IPS DF 4.7 (cell line): Measurements from ENCODE around the gene RABL3.
"Not testable (repeated sequence)": the region's sequence is repeated elsewhere in the genome, so short reads cannot be mapped to it uniquely, and the experiment has no call there.

Experiments used
- DNase-seq: peaks from one replicate; pipeline ENCODE4 v3.0.0-alpha.2; 2013; ENCODE audit warnings: low spot score; ENCODE audit errors: extremely low read depth

The RABL3 gene

DNA sequence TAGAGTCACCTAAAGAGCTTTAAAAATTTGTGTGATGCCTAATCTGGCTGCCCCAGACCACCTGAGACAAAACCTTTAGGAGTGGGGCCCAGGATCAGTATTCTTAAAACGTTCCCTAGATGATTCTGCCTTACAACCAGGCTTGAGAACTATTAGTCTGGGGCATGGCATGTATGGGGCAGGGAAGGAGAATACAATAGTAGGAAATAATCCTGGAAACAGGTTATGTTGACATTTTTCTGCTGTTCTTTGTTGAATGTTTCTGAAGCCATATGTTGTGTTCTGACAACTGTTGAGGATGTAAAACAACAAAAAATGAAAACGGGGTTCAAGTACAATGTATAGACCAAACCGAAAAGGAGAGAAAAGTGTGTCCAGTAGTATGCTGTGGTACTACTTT, 3.1 kb upstream of the RABL3 start:
- DNase-seq: no peak

DNA sequence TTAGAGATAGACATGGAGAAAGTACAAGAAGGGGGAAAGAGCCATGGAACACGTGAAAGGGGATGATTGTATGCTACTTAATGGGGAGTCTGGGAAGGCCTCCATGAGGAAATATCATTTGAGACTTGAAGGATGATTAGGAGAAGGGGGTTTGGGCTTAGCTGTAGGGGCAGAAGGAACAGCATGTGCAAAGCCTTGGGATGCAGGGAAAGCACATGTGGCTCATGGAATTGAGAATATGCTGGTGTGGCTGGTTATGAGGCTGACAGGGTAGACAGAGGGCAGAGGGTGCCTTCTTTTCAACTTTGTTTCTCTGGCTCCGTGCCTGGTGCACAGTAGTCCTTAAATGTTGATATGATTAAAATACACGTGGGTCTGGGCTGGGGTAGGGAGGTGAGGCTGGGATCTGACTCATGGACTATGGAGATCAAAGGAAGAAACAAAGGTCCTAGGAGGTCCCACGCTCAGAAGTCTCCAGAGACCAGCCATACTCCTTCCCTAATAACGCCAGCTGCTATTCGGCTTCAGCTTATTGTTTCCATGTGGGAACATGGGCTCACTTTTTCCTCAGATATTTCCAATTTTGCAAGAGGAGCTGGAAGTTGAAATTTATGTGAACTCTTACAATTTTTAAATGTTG, 1.4 kb upstream of the RABL3 start:
- no peak for DNase-seq

DNA sequence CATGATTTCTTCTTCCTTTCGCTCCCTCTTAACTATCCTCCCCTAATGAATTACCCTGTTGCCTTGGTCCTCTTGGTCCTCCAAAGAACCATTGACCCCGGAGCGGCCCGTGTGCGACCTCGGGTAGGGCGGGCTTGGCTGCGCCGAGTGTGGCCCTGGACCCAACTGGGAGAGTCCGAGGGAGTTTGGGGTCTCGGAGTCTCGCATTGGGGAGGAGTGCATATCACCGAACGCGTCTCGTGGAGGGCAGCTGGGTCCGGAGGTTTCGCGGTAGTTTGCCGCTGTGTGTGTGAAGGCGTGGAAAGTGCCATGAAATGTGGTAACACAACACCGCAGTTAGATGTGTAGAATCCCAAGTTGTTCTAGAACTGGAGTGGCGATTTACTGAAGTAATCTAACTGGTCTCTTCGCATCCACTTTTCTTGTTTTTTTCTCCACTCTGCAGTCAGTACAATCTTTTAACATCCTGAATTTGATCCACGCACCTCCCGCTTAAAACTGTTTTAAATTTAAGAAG, 591 bp upstream of the RABL3 start:
- DNase-seq: no peak

DNA sequence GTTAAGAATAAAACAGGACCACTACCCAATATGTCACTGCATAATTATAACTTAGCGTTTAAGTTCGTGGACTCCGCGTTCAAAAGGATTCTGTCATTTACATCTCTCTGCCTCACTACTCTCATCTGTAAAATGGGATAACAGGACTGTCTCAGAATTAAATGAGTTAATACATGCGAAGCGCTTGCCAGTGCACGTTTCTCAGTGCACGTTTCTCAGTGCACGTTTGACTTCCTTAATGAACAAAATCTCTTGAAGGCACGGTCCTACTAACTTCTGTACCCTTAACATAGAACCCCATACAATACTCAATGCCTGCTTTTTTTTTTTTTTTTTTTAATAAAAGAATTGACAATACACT, 499 bp downstream of the RABL3 start:
- no peak for DNase-seq

DNA sequence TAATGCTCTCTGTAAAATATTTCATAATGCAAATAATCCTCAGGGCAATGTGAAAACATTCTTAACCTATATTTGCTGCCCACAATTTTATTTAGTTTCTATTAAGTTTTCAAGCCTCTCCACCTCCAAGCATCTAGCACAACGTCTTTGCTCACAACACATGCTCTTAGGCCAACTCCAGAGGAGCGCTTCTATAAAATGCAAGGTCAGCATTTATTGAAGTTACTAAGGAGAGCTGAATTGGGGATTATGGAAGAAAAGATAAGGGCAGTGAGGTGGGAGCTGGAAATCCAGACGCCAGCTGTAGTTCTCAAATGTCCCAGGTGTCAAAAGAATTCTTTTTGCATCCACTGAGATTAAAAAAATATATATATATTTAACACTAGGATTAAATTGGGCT, 996 bp downstream of the RABL3 start:
- no peak for DNase-seq

DNA sequence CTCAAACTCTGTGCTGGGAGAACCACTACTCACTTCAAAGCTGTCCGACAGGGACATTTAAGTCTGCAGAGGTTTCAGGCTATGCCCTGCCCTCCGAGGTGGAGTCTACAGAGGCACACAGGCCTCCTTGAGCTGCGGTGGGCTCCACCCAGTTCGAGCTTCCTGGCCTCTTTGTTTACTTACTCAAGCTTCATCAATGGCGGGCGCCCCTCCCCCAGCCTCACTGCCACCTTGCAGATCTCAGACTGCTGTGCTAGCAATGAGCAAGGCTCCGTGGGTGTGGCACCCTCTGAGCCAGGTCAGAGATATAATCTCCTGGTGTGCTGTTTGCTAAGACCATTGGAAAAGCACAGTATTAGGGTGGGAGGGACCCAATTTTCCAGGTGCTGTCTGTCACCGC, 4.3 kb downstream of the RABL3 start:
- DNase-seq: not testable (repeated sequence)

DNA sequence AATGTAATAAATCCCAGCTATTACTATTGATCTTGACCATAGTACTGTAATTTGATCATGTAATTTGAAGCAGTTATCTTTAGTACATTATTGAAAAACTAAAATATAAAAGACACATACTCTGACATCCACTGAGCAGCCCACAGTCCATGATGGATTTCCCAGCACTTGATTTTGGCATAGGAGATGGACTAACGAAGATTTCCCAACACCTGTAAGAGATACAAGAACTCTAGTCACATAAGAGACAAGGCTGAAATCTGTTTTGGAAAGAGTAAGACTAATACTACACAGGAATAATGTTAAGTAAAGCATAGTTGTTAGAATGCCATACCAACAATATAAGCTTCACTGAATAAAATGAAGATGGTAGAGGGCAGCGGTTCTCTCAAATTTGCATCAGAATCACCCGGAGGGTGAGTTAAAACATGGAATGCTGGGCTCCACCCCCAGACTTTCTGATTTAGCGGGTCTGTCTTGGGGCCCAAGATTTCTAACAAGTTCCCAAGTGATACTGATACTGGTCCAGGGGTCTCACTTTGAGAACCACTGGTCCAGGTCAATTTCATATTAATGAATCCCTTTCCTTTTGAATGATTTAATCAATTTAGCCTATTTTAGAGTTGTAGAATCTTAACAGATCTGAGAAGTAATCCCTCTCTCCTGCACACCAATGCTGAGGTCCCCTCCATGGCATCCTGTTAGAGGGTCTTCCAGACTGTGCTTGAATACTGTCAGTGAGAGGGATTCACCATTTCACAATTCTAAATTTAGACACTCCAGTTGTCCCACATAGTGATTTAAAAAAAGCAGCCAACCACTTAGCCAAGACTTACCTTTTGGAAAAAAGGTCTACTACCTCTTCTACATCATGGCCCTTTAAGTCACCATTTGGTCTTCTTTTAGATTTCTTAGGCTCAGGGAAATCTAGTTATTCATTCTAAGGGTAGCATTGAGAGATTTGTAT, 11.5 kb downstream of the RABL3 start:
- no peak for DNase-seq

DNA sequence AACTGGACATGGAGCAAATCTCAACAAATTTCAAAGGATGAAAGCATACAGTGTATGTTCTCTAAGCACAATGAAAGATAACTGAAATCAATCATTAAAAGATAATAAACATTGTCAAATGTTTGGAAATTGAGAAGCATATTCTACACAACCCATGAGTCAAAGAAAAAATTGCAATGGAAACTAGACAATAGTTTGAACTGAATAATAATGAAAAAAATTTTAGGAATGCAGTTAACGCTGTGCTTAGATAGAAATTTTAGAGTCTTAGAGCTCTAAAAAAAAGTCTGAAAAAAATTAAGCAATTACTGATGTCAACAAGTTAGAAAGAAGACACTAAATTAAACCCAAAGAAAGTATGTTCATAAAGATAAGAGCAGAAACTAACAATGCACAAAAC, 15.5 kb downstream of the RABL3 start:
- DNase-seq: no peak

DNA sequence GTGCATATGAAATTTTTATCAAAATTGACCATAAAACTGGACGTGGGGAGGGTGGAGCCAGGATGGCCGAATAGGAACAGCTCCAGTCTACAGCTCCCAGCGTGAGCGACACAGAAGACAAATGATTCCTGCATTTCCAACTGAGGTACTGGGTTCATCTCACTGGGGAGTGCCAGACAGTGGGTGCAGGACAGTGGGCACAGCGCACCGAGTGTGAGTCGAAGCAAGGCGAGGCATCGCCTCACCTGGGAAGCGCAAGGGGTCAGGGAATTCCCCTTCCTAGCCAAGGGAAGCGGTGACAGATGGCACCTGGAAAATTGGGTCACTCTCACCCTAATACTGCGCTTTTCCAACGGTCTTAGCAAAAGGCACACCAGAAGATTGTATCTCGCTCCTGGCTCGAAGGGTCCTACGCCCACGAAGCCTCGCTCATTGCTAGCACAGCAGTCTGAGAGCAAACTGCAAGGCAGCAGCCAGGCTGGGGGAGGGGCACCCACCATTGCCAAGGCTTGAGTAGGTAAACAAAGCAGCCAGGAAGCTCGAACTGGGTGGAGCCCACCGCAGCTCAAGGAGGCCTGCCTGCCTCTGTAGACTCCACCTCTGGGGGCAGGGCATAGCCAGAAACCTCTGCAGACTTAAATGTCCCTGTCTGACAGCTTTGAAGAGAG, 23.0 kb downstream of the RABL3 start:
- DNase-seq: not testable (repeated sequence)

DNA sequence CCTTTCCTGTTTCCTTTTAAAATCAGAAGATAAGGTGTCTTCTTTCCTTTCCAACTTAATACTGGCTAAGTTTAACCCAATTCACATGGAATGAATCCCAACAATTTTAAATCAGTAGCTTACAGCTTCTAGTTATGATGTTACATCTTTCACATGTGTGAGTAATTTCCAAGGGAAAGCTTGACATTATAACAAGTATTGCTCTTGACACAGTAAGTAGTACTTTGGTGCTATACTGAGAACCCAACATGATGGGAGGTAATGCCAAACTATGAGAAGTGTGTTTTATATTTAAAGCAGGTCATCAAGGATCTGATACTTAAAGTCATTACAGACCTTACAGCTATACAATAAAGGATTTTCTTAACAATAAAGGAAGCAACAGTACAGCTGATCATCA, 29.1 kb downstream of the RABL3 start:
- no peak for DNase-seq

DNA sequence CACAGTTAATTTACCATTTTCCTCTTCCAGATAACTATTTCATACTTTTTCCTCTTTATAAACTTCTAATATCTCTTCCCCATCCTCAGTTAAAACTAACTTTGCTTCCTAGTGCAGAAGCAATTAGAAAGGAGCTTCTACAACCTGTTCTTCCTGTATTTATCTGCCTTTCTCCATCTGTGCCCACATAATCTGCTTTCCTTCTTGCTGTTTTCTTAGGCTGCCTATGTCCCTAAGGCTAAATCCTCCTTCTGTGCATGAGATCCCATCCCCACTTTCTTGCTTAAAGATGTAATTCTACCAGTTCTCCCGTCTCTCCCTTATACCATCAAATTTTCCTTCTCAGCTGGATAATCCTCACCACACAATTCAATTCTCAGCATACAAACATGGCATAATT, 31.9 kb downstream of the RABL3 start:
- DNase-seq: no peak

DNA sequence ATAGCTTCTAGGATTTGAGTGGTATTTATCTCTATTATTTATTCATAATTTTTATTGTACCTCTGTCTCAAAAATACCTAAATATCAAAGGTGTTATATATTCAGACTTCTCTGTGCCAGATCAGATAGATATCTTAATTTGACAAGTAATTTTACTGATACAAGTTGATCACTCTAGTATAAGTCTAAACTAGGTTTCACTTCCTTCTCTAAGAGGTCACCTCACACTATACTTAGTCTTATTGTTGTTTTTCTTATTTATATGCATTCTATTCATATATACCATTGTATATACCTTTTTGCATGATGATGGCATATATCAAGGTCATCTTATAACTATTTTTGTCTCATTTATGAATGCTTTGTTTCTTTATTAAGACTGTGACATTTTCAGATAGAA, 33.9 kb downstream of the RABL3 start:
- DNase-seq: no peak

DNA sequence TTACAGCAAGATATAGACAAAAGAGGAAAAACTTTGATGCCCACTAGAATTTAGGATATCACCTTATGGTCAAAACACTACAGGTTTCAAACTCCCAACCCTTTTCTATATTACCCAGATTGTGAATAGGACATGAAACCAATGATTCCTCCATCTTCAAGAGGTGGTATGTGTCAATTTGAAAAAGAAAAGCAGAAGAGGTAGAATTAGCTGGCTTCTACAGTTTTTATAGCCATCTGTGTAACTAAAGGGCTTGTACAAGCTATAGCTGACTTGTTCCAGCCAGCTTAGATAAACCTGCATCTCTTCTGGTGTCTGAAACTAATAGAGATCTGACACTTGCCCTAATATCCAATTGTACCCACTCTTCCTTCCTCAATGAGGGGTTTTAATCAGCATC, 35.4 kb downstream of the RABL3 start:
- no peak for DNase-seq

DNA sequence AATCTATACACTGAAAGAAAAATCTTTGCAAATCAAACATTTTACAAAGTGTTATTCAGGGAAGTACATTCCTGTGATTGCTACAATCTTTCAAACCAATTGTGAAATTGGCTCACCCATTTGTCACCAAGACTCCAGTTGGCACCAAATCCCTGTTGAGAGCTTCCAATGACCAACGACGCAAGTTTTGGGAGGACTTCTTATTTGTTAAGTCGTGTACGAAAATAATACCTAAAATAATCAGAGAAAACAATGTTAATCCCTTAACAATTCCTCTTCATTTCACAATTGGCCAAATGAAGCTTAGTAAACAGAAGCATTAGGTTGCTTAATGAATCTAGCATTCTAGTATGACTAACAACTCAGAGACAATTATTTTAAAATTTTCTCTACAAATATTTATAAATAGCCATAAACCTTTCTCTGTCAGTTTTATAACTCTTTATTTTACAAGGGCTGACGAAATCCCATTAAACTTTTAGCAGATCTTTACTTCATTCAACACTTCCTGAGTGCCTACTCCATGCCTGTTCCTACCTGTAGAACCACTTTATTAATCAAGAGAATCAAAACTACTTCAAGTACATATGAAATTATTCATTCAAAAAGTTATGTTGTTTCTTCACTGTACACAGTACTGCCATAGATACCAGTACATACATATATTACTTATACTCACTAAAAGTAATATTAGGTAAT, 36.3 kb downstream of the RABL3 start:
- no peak for DNase-seq

DNA sequence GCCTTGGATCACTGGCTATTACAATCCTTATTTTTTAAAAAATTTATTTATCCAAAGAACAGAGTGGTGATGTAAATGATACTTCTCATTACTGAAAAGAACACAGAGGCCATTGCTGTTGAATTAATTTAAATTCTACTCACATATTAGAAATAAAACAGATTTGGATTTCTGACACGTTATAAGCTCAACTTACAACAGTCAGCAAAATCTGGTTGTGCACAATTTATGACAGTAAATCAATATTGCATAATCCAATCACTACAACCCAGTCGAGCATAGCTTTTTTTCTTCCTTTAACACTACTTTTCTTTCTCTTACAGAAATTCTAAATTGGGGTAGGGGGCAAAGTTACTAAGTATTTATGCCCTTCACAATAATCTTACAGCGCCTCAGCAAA, 43.0 kb downstream of the RABL3 start:
- DNase-seq: no peak

DNA sequence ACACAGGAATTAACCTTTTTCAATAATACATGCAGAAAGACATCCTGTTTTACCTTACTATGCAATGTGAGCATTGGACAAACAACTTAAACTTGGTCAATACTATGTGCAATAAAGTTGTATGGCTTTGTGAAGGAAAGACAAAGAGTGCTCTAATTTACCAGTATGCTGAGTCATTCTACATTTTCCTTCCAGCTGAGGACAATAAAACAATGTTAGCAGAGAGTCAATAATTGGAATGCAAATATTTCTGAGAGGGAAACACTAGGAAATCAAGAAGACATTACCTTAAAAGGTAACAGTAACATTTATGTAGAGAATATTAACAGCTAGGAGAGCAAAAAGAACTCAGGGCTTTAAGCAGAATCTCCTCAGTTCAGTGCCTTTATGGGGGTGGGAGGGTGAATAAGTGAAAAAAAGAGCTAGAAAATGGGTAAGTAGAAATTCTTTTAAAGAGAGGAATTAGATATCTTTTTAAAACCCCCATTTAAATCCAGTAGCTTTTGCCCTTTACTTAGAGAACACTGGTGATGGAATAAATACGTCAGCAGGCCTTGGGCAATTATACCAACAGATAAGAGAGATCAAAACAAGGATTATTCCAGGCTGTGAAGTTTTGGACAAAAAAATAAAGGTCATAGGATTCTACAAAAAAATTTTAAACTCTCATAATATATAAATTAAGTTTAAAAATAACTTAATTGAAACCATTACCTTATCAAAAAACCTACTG, 48.7 kb downstream of the RABL3 start:
- no peak for DNase-seq

DNA sequence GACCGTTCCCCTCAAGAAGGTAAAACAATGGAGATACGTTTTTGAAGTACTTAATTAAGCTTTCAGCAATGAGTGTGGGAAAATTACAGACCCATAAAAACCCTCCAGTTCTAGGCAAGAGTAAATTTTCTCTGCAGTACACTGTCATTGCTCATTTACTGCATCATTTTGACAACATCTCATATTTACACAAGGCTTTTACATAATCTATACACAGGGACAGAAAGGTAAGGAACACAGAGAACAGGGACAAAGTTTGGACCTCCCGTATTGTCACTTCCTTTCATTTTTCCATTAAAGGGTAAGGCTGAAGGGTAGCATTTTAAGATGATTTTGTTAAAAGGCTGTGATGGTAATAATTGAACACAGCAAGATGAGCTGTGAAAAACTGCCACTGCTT, 52.9 kb downstream of the RABL3 start:
- no peak for DNase-seq

DNA sequence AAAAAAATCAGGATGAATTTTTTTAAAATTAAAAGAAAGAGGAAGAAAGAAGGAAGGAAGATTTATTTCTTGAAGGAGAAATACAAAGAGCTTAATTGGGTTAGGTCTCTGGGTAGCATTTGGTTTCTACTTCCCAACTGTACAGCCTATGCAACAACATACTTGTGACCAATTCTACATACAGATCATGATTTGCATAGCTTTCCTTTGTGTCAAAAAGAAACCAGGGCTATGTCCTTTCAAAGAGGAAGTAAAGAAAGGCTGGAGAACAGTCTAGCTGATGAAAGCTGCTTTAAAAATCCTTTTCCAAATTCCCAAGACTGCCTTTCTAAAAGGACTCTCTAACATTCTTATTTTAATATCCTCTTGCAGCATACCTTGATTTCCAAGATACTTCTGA, 54.2 kb downstream of the RABL3 start:
- no peak for DNase-seq

DNA sequence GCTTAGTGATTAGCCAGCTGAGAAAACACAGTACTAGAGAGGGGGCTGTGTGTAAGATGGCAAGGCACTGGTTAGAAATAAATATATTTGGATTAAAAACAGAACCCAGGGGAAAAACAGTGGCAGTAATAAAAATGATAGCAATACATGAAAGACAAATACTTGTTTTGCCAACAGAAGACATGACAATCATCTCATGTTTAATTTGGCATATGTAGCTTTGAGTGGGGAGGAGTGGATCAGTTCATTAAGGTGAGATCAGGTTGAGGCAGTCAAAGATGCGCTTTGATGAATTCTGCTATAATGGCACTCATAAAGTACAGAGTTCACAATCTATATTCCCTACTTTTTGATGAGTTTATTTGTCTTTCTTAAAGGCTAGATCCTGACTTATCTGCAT, 56.9 kb downstream of the RABL3 start:
- no peak for DNase-seq

DNA sequence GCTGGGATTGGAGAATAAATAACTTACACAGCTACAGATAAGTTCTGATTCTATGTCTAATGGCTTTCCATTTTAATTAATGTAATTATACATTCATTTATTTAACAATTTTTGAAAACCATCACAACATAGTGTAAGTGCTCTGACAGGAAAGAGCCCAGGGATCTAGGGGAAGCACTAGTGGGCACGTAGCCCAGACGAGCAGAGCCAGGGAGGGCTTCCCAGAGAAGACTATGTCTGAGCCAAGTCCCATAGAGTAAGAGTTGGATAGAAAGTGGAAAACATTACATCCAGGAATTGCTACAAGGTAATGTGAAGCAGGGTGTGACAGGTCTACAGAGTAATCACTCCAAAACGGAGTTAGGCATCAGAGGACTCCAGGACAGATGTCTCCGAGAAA, 57.4 kb downstream of the RABL3 start:
- no peak for DNase-seq
